Loucy (cell line): ENCODE measurements around the gene ASB12.

Experiments
- EZH2phosphoT487 ChIP-seq: fragments of 200-600 bp; IDR thresholded peaks from 2 replicates; pipeline ENCODE4 v1.6.1; 2018; ENCODE audit warnings: antibody characterized with exemption, mild to moderate bottlenecking, moderate library complexity, borderline replicate concordance
- TF ChIP-seq, protein P1 (sequence below): fragments of 200-600 bp; sonication (generic); conservative IDR thresholded peaks from 2 replicates; pipeline ENCODE4 v1.5.1; 2014; ENCODE audit warnings: mild to moderate bottlenecking, antibody characterized with exemption, low read length

DNA sequence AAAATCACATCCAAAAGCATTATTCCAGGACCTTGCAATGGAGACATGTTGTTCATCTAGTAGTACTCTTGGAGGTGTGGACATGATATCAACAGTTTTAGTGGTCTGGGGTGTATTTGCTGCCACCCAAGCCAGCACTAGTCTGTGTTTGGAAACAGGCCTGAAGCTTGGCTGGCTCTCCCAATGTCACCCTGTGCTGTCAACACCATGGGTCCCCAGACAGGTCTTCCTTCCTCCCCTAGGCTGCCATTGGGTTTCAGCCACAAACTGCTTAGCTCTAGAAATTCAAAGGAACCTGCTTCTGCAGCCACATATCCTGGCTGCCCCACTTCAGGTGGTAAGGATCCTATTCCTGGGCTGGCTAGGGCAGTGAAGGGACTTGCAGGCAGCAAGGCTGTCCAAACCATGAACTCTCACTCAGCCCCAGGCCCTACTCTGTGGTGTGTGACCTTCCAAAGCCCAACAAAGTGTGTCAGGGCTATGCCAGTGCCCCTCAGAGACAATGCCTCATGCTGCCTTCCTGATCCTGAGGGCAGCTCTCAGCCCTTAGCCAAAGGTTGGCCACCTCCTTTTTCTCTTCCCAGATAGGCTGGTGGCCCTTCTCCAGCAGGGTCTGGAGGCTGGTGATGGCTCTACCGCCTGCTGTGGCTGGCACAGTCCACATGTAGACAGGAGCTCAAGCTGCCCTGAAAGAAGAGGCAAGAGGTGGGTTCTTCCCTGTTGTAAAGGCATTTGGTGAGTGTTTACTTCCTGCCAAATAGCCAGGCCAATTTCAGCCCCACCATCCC is 43.2 kb downstream of the ASB12 start:
- TF ChIP-seq, protein P1, sequence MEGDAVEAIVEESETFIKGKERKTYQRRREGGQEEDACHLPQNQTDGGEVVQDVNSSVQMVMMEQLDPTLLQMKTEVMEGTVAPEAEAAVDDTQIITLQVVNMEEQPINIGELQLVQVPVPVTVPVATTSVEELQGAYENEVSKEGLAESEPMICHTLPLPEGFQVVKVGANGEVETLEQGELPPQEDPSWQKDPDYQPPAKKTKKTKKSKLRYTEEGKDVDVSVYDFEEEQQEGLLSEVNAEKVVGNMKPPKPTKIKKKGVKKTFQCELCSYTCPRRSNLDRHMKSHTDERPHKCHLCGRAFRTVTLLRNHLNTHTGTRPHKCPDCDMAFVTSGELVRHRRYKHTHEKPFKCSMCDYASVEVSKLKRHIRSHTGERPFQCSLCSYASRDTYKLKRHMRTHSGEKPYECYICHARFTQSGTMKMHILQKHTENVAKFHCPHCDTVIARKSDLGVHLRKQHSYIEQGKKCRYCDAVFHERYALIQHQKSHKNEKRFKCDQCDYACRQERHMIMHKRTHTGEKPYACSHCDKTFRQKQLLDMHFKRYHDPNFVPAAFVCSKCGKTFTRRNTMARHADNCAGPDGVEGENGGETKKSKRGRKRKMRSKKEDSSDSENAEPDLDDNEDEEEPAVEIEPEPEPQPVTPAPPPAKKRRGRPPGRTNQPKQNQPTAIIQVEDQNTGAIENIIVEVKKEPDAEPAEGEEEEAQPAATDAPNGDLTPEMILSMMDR = no peak
- no peak for TF ChIP-seq EZH2phosphoT487
